WI38 (cell line): ENCODE data around the gene FAM186B.

ENCODE experiments used
- H3K4me3 ChIP-seq: 2 replicates; pipeline ENCODE4 v1.5.1; 2011; ENCODE audit warnings: low read depth, mild to moderate bottlenecking, control low read depth, low read length
- CTCF ChIP-seq: IDR thresholded peaks from 2 replicates; pipeline ENCODE4 v1.5.1; 2012; ENCODE audit warnings: low read depth, mild to moderate bottlenecking, control low read depth, low read length

Gene FAM186B

DNA sequence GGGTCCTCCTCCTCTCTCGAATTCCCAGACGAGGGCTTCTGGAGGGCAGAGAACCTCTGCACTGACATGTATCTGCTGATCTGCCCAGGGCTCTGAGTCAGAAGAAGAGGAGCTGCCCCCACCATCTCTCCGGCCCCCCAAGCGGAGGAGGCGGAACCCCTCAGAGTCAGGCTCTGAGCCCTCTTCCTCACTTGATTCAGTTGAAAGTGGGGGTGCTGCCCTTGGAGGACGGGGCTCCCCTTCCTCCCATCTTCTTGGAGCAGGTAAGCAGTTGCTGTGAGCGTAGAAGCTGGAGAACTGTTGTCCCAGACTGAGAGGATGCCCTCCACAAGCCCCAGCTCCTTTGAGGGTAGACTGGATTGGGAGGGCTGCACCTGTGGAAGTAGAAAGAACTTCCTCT lies 37.7 kb upstream of the FAM186B start:
- no peak overlapping the region for H3K4me3 ChIP-seq
- no peak for TF ChIP-seq CTCF

DNA sequence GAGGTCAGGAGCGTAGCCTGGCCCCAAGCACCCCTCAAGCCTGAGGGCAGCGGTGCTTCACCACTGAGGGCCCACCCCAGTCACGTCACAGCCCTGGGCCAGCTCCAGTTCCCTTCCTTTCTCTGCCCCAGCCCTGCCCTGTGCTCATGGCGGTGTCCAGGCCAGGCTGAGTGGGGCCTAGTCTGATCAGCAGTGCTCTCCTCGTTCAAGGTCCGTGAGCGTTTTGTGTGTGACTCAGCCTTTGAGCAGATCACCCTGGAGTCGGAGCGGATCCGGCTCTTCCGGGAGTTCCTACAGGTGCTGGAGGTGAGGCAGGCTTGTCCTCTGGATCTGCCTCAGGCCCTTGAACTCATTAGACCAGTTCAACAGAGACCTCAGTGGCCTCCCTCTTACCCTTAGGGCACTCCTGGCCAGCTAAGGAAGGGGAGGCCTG lies 36.9 kb upstream of the FAM186B start:
- TF ChIP-seq CTCF, result no peak
- no peak overlapping the region for H3K4me3 ChIP-seq

DNA sequence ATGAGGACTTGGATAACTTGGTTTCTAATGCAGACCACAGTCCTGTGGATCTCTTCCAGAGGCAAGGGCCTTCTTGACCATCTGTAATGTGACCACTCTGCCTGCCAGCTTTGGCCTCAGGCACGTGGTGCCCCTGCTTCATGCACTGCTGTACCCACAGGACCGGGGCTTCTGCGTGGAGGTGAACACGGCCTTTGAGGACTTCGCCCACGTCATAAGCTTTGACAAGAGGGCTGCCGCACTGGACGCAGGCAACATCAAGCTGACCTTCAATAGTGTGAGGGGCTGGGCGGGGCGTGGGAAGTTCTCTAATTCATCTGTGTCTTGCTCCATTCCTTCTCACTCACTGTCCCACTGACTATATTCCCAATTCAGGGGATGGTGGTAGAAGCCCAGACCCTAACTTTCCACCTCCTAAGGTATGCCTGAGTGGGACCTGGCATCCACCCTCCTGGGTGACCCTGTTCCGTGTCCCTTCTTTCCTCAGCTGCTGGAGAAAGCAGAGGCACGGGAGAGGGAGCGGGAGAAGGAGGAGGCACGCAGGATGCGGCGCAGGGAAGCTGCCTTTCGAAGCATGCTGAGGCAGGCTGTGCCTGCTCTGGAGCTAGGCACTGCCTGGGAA lies 36.4 kb upstream of the FAM186B start:
- no peak overlapping the region for H3K4me3 ChIP-seq

DNA sequence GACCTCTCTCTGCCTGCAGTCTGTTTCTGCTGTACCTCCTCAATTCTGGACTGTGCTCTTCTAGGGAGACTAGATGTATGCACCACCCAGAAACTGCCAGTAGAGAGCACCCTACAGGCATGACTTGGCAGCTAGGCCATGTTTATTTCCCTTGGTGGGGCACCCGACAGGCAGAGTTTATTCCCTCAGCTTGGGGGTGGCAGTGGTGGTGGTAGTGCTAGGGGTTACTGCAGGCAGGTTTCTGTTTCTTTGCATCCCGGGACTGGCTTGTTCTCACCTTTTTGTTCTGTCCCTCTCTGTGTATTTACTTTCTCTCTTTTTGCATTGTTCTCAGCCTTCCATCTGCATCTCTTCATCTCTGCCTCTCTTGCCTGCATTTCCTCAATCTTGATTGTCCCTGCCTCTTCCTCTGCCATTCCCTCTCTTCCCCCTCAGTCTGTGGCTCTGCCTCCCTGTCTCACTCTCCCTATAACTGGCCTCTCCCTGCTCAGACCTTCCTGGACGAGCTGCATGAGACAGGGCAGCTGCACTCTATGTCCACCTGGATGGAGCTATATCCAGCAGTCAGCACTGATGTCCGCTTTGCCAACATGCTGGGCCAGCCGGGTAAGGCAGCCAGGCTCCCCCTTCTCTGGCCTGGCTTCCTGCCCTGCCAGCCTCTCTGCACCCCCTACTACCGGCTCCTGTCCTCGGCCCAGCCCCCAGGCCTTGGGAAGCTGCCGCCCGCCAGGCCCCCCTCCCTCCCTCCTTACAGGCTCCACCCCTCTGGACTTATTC lies 31.7 kb upstream of the FAM186B start:
- H3K4me3 ChIP-seq, result no peak overlapping the region
- peak; percentile 76 for TF ChIP-seq CTCF

More for the DNA sequence above, 36.4 kb upstream of the FAM186B start:
- no peak for TF ChIP-seq CTCF

- TF ChIP-seq CTCF, result no peak
- H3K4me3 ChIP-seq, result no peak overlapping the region
Observed at GRCh38 chr12:49636574-49636973, 31.1 kb upstream of the FAM186B start.

DNA sequence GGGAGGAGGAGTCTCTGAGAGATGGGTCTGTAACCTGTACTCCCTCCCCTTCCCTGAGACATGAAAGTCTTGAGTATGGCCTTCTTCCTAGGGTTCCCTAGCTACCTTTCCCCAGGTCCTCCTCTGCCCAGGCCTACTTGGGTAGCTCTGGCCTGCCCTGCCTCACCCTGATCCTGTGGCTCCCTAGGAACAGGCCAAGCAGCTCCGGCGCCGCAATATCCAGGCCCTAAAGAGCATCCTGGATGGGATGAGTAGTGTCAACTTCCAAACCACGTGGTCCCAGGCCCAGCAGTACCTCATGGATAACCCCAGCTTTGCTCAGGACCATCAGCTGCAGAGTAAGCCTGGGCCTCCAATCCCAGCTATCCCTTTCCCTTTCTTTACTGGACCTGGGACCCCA lies 30.2 kb upstream of the FAM186B start:
- no peak for TF ChIP-seq CTCF
- H3K4me3 ChIP-seq, result no peak overlapping the region

DNA sequence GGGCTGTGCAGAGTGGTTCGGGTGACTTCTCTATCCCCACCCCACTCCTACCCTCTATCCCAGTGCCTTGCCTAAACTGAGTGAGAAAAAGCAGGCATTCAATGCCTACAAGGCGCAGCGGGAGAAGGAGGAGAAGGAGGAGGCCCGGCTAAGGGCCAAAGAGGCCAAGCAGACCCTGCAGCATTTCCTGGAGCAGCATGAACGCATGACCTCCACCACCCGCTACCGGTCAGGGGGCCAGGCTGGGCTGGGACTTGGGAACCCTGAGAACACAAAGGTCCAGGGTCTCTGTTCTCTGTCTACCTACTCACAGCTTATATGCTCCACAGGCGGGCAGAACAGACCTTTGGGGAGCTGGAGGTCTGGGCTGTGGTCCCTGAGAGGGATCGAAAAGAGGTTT lies 29.6 kb upstream of the FAM186B start:
- TF ChIP-seq CTCF, result no peak
- no peak overlapping the region for H3K4me3 ChIP-seq
